ENCODE results near the gene CCNI2. TPM values are rescaled to one million over a fixed set of nuclear protein-coding genes. Genes with fewer than 3 reads are reported as not detected.

The CCNI2 gene
- total and polyA plus RNA-seq, 10 of the 15 experiments (the other 5 are each of a cell fraction or from before 2014, with no cell fraction given): 1.8 to 8.0 (median 3.2) TPM

- TF ChIP-seq PKNOX1 (IDR thresholded peaks at IDR 0.05) (no peak), HDGF (IDR thresholded peaks at IDR 0.05) (no peak), NR2C2 (IDR thresholded peaks at IDR 0.05; ENCODE audit: borderline replicate concordance, control insufficient read depth, insufficient read length, low read depth) (no peak), TCF3 (IDR thresholded peaks at IDR 0.05; ENCODE audit: borderline replicate concordance, insufficient read depth, low read depth, low read length) (0 out of 2 replicates have a peak, but pooled peaks have one; percentile 41), TCF7 (IDR thresholded peaks at IDR 0.05; ENCODE audit: borderline replicate concordance) (no peak), POLR2AphosphoS2 (IDR thresholded peaks at IDR 0.05; ENCODE audit: low read depth, low read length) (no peak), MYB (IDR thresholded peaks at IDR 0.05; ENCODE audit: borderline replicate concordance, low read depth, low read length) (no peak), SKIL (IDR thresholded peaks at IDR 0.05; ENCODE audit: low read depth, poor library complexity, severe bottlenecking) (no peak), POLR2AphosphoS5 (IDR thresholded peaks at IDR 0.05; ENCODE audit: low read length) (no peak), ZNF384 (IDR thresholded peaks at IDR 0.05; ENCODE audit: borderline replicate concordance, low read depth, low read length) (no peak), KAT2A (conservative IDR thresholded peaks at IDR 0.05; ENCODE audit: control insufficient read depth, low read depth, low read length) (no peak), SUPT20H (IDR thresholded peaks at IDR 0.05; ENCODE audit: borderline replicate concordance, control insufficient read depth, low read depth, low read length) (no peak), SMC3 (IDR thresholded peaks at IDR 0.05; ENCODE audit: borderline replicate concordance, low read length) (no peak), SREBF1 (IDR thresholded peaks at IDR 0.05; ENCODE audit: low read length) (no peak), MXI1 (IDR thresholded peaks at IDR 0.05; ENCODE audit: low read depth, low read length) (no peak), HDAC2 (IDR thresholded peaks at IDR 0.05) (no peak), MLLT1 (IDR thresholded peaks at IDR 0.05) (no peak), TAF1 (IDR thresholded peaks at IDR 0.05; ENCODE audit: borderline replicate concordance, low read depth, low read length) (0 out of 2 replicates have a peak, but pooled peaks have one; percentile 36), BHLHE40 (IDR thresholded peaks at IDR 0.05; ENCODE audit: borderline replicate concordance in 1 of 2, low read depth in 2 of 2, low read length in 1 of 2) (peak in 1 of 2 experiments; percentile 39; a peak in 1 of 4 replicates), PAX5 (IDR thresholded peaks at IDR 0.05; ENCODE audit: borderline replicate concordance, low read depth, low read length) (no peak), NFXL1 (IDR thresholded peaks at IDR 0.05; ENCODE audit: borderline replicate concordance) (no peak), ZNF274 (IDR thresholded peaks at IDR 0.05; ENCODE audit: insufficient read depth, insufficient read length) (no peak), IRF5 (IDR thresholded peaks at IDR 0.05; ENCODE audit: borderline replicate concordance) (no peak), WRNIP1 (IDR thresholded peaks at IDR 0.05; ENCODE audit: borderline replicate concordance, low read depth, low read length) (no peak), YBX1 (IDR thresholded peaks at IDR 0.05) (no peak)
Observed at GRCh38 chr5:132777209-132778069, 30.2 kb downstream of the CCNI2 start, which contains the start of gene SEPTIN8 (continued).
